Measurements from ENCODE around the gene HAAO. TPM values are rescaled to one million over a fixed set of nuclear protein-coding genes. Genes with fewer than 3 reads are reported as not detected.

The HAAO gene
- total RNA-seq, 1 experiment from 2014 or later, result not detected

DNA sequence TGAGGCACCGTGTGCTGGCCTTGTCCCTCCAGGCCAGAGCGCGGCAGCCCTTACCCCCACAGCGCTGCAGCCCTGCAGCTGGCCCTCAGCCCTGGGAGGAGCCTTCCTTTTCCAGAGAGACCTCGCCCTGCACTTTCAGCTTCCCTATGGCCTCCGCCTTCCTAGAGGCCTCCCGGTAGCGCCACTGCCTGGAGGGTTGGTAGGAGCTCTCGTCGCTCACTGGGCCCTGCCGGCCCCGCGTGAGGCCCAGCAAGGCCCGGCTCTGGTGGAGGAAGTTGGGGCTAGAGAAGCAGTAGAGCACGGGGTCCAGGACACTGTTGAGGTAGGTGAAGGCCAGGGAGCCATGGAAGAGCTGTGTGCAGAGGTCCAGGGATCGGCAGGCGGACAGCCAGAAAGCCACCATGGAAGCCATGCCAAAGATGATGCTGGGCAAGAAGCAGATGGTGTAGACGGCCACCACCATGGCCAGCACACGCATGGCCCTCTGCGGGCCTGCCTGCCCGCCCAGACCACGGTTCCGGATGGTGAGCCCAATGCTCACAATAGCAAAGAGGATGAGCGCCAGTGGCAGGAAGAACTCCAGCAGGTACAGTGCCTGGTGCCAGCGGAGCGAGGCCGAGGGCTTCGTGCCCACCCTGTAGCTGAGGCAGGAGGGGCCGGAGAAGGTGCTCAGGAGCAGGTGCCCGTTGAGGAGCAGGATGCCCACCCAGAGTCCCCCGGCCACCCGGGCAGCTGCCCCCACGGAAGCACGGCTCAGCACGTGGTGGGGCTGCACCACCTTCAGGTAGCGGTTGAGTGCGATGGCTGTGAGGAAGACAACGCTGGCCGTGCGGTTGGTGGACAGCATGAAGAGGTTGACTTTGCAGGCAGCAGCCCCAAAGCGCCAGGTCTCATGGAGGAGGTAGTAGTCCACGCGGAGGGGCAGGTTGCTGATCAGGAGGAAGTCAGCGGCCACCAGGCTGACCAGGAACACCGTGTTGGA is 29.3 kb downstream of the HAAO start:
- no peak for DNase-seq
- Histone ChIP-seq H3K9ac (ENCODE audit: low read length) (no peak overlapping the region), H3F3A (ENCODE audit: low read length, unreplicated experiment) (no peaks in the 10 kb centered on the region), H4K20me1 (ENCODE audit: low read length) (no peaks in the 10 kb centered on the region), H2AFZ (ENCODE audit: low read length) (no peak overlapping the region), H3K36me3 (ENCODE audit: low read depth, low read length) (no peaks in the 10 kb centered on the region), H3K27me3 (ENCODE audit: low read length) (no peaks in the 10 kb centered on the region), H3K9me3 (ENCODE audit: low read length) (no peaks in the 10 kb centered on the region), H3K4me2 (ENCODE audit: low read length) (no peak overlapping the region), H3K27ac (ENCODE audit: low read length) (no peak overlapping the region), H3K4me1 (ENCODE audit: insufficient read depth, low read length) (no peaks in the 10 kb centered on the region), H3K79me2 (ENCODE audit: low read length) (no peaks in the 10 kb centered on the region), H3K9me2 (replicated peaks; ENCODE audit: low read length) (no peaks in the 10 kb centered on the region), H3K4me3 (ENCODE audit: low read length) (no peak overlapping the region)
- no TSS peak for BruUV-seq (replicated peaks)
- POLR2A ChIA-PET (ENCODE audit: unreplicated experiment), result no interaction called here
- TF ChIP-seq EZH2phosphoT487 (IDR thresholded peaks at IDR 0.05; ENCODE audit: borderline replicate concordance, low read length), result no peak
- TF ChIP-seq EZH2 (IDR thresholded peaks at IDR 0.05; ENCODE audit: low read length, unreplicated experiment), result no peak
- TF ChIP-seq, protein P1, sequence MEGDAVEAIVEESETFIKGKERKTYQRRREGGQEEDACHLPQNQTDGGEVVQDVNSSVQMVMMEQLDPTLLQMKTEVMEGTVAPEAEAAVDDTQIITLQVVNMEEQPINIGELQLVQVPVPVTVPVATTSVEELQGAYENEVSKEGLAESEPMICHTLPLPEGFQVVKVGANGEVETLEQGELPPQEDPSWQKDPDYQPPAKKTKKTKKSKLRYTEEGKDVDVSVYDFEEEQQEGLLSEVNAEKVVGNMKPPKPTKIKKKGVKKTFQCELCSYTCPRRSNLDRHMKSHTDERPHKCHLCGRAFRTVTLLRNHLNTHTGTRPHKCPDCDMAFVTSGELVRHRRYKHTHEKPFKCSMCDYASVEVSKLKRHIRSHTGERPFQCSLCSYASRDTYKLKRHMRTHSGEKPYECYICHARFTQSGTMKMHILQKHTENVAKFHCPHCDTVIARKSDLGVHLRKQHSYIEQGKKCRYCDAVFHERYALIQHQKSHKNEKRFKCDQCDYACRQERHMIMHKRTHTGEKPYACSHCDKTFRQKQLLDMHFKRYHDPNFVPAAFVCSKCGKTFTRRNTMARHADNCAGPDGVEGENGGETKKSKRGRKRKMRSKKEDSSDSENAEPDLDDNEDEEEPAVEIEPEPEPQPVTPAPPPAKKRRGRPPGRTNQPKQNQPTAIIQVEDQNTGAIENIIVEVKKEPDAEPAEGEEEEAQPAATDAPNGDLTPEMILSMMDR (conservative IDR thresholded peaks at IDR 0.05; ENCODE audit: low read depth, low read length), result no peak
- CTCF ChIA-PET, result no interaction called here
- intact Hi-C loops (cut with micrococcal nuclease), result no loop called here
- ATAC-seq, result no peak

DNA sequence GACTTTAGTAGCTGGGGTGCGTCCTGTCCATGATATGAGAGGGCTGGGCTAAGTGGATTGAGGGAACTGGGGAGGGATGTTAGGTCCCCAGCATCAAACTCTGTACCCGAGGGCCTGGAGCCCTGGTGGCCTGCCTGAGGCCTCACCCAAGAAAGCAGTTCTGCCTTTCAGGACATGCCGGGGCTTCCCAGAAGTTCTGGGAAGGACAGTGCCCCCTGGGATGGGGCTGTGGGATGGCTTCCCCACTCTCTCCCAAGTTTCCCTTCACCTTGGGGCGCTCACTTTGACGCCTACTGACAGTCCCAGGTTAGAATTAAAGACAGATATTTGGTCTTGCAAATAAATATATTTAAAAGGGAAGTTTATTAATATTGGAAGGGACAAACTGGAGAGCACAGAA is 30.2 kb downstream of the HAAO start:
- Histone ChIP-seq H3K4me3 (ENCODE audit: low read length) (no peak overlapping the region), H3K36me3 (ENCODE audit: low read depth, low read length) (no peaks in the 10 kb centered on the region), H3K27me3 (ENCODE audit: low read length) (no peaks in the 10 kb centered on the region), H3K9me3 (ENCODE audit: low read length) (no peaks in the 10 kb centered on the region), H4K20me1 (ENCODE audit: low read length) (no peaks in the 10 kb centered on the region), H2AFZ (ENCODE audit: low read length) (no peak overlapping the region), H3K9ac (ENCODE audit: low read length) (no peak overlapping the region), H3K4me1 (ENCODE audit: insufficient read depth, low read length) (no peaks in the 10 kb centered on the region), H3K79me2 (ENCODE audit: low read length) (no peaks in the 10 kb centered on the region), H3K9me2 (replicated peaks; ENCODE audit: low read length) (no peaks in the 10 kb centered on the region), H3K27ac (ENCODE audit: low read length) (no peak overlapping the region), H3K4me2 (ENCODE audit: low read length) (no peak overlapping the region), H3F3A (ENCODE audit: low read length, unreplicated experiment) (no peaks in the 10 kb centered on the region)
- intact Hi-C loops (cut with micrococcal nuclease), result no loop called here
- ChIA-PET CTCF (no interaction called here), POLR2A (ENCODE audit: unreplicated experiment) (no interaction called here)
- no TSS peak for BruUV-seq (replicated peaks)
- ATAC-seq (no peak), DNase-seq (no peak)
- TF ChIP-seq, protein P1 (conservative IDR thresholded peaks at IDR 0.05; ENCODE audit: low read depth, low read length), result no peak
- TF ChIP-seq EZH2phosphoT487 (IDR thresholded peaks at IDR 0.05; ENCODE audit: borderline replicate concordance, low read length) (no peak), EZH2 (IDR thresholded peaks at IDR 0.05; ENCODE audit: low read length, unreplicated experiment) (no peak)

DNA sequence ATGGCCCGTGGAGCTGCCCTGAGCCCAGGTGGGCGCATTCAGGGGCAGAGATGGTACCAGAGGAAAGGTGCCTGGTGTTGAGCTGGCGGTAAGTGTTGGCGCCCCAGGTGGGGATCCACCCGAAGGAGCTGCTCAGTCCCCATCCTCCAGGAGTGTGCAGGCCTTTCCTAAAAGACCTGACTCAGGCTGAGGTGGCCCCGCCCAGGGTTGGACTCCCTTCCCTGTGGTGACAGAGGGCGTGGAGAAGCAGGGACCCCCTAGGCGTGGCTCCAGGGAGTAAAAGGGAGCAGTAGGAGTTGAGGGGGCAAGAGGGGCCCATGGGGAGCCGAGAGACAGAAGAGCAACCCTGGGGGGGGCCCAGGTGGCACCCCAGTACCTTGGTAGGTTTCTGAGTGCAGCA is 30.8 kb downstream of the HAAO start:
- ChIA-PET CTCF (no interaction called here), POLR2A (ENCODE audit: unreplicated experiment) (no interaction called here)
- H4K20me1 ChIP-seq (ENCODE audit: low read length), result no peaks in the 10 kb centered on the region
- TF ChIP-seq EZH2 (IDR thresholded peaks at IDR 0.05; ENCODE audit: low read length, unreplicated experiment) (no peak), EZH2phosphoT487 (IDR thresholded peaks at IDR 0.05; ENCODE audit: borderline replicate concordance, low read length) (no peak)
- H3K27me3 ChIP-seq (ENCODE audit: low read length), result no peaks in the 10 kb centered on the region
- DNase-seq (no peak), ATAC-seq (no peak)
- no peaks in the 10 kb centered on the region for H3K9me3 ChIP-seq (ENCODE audit: low read length)
- no peak overlapping the region for H3K4me3 ChIP-seq (ENCODE audit: low read length)
- no peaks in the 10 kb centered on the region for H3K4me1 ChIP-seq (ENCODE audit: insufficient read depth, low read length)
- no peaks in the 10 kb centered on the region for H3K36me3 ChIP-seq (ENCODE audit: low read depth, low read length)
- H2AFZ ChIP-seq (ENCODE audit: low read length), result no peak overlapping the region
- no peaks in the 10 kb centered on the region for H3K9me2 ChIP-seq (replicated peaks; ENCODE audit: low read length)
- no TSS peak for BruUV-seq (replicated peaks)
- H3K79me2 ChIP-seq (ENCODE audit: low read length), result no peaks in the 10 kb centered on the region
- H3K9ac ChIP-seq (ENCODE audit: low read length), result no peak overlapping the region
- no peaks in the 10 kb centered on the region for H3F3A ChIP-seq (ENCODE audit: low read length, unreplicated experiment)
- no peak overlapping the region for H3K27ac ChIP-seq (ENCODE audit: low read length)
- no peak overlapping the region for H3K4me2 ChIP-seq (ENCODE audit: low read length)
- intact Hi-C loops (cut with micrococcal nuclease), result no loop called here
